H9 (cell line): ENCODE data around the gene PRRG3. TPM values are rescaled to one million over a fixed set of nuclear protein-coding genes. Genes with fewer than 3 reads are reported as not detected.

Experiments
- DNase-seq: peaks from one replicate; pipeline ENCODE4 v3.0.0-alpha.2; 2017
- H2AFZ ChIP-seq: one replicate; pipeline ENCODE4 v1.6.1; 2013; ENCODE audit warnings: mild to moderate bottlenecking, low read length, control low read depth, moderate library complexity
- H2AK5ac ChIP-seq: 2 replicates; pipeline ENCODE4 v1.6.1; 2013; ENCODE audit warnings: low read length, control low read depth, mixed read lengths; ENCODE audit not compliant: insufficient read length
- H2BK120ac ChIP-seq: one replicate; pipeline ENCODE4 v1.6.1; 2013; ENCODE audit warnings: low read depth, mild to moderate bottlenecking, low read length, control low read depth, inconsistent platforms; ENCODE audit not compliant: poor library complexity, severe bottlenecking
- H2BK12ac ChIP-seq: 2 replicates; pipeline ENCODE4 v1.6.1; 2013; ENCODE audit warnings: low read length, control low read depth, mixed read lengths, low read depth; ENCODE audit not compliant: insufficient read length
- H2BK15ac ChIP-seq: 2 replicates; pipeline ENCODE4 v1.6.1; 2013; ENCODE audit warnings: low read depth, low read length, control low read depth
- H2BK20ac ChIP-seq: one replicate; pipeline ENCODE4 v1.6.1; 2013; ENCODE audit warnings: low read depth, mild to moderate bottlenecking, low read length, control low read depth, inconsistent platforms; ENCODE audit not compliant: poor library complexity, severe bottlenecking
- H2BK5ac ChIP-seq: 2 replicates; pipeline ENCODE4 v1.6.1; 2013; ENCODE audit warnings: low read length, control low read depth, mixed read lengths; ENCODE audit not compliant: insufficient read length
- H3K14ac ChIP-seq: 2 replicates; pipeline ENCODE4 v1.6.1; 2013; ENCODE audit warnings: low read length, control low read depth; ENCODE audit not compliant: insufficient read depth
- H3K18ac ChIP-seq: 2 replicates; pipeline ENCODE4 v1.6.1; 2013; ENCODE audit warnings: low read depth, mild to moderate bottlenecking, mixed read lengths, low read length, control low read depth; ENCODE audit not compliant: insufficient read length
- H3K23ac ChIP-seq: 2 replicates; pipeline ENCODE4 v1.6.1; 2013; ENCODE audit warnings: low read length, control low read depth, mixed read lengths, low read depth; ENCODE audit not compliant: insufficient read length
- H3K23me2 ChIP-seq: 2 replicates; pipeline ENCODE4 v1.6.1; 2013; ENCODE audit warnings: low read depth, mild to moderate bottlenecking, mixed read lengths, low read length, control low read depth; ENCODE audit not compliant: insufficient read length, poor library complexity, severe bottlenecking
- H3K27ac ChIP-seq: 2 replicates; pipeline ENCODE4 v1.5.1; 2013; ENCODE audit warnings: low read length, control low read depth, mixed read lengths, low read depth; ENCODE audit not compliant: insufficient read length
- H3K27me3 ChIP-seq: 2 replicates; pipeline ENCODE4 v1.6.1; 2013; ENCODE audit warnings: low read length, control low read depth, inconsistent platforms; ENCODE audit not compliant: insufficient read depth
- H3K4ac ChIP-seq: 2 replicates; pipeline ENCODE4 v1.6.1; 2013; ENCODE audit warnings: low read depth, mild to moderate bottlenecking, control low read depth, inconsistent platforms, low read length, moderate library complexity
- H3K4me1 ChIP-seq: 2 replicates; pipeline ENCODE4 v1.6.1; 2013; ENCODE audit warnings: low read length, control low read depth, inconsistent platforms; ENCODE audit not compliant: insufficient read depth
- H3K4me2 ChIP-seq: 2 replicates; pipeline ENCODE4 v1.6.1; 2013; ENCODE audit warnings: low read length, control low read depth, mixed read lengths; ENCODE audit not compliant: insufficient read length, insufficient read depth
- H3K56ac ChIP-seq: 2 replicates; pipeline ENCODE4 v1.6.1; 2013; ENCODE audit warnings: low read depth, mild to moderate bottlenecking, mixed read lengths, low read length, control low read depth; ENCODE audit not compliant: insufficient read length
- H3K79me1 ChIP-seq: 2 replicates; pipeline ENCODE4 v1.6.1; 2013; ENCODE audit warnings: low read depth, mild to moderate bottlenecking, moderate library complexity, low read length, control low read depth, inconsistent platforms; ENCODE audit not compliant: insufficient read depth, poor library complexity, severe bottlenecking
- H3K79me2 ChIP-seq: 2 replicates; pipeline ENCODE4 v1.6.1; 2013; ENCODE audit warnings: low read length, control low read depth, inconsistent platforms; ENCODE audit not compliant: insufficient read depth
- H3K9ac ChIP-seq: 2 replicates; pipeline ENCODE4 v1.6.1; 2013; ENCODE audit warnings: low read length, control low read depth, mixed read lengths; ENCODE audit not compliant: insufficient read length; ENCODE audit errors: extremely low read depth
- H3K9me3 ChIP-seq: one replicate; pipeline ENCODE4 v1.6.1; 2013; ENCODE audit warnings: low read depth, low read length, inconsistent platforms; ENCODE audit not compliant: control insufficient read depth
- H3T11ph ChIP-seq: one replicate; pipeline ENCODE4 v1.6.1; 2013; ENCODE audit warnings: mild to moderate bottlenecking, low read length, control low read depth, inconsistent platforms
- H4K20me1 ChIP-seq: one replicate; pipeline ENCODE4 v1.6.1; 2013; ENCODE audit not compliant: control insufficient read depth, insufficient read length, insufficient read depth
- H4K5ac ChIP-seq: 2 replicates; pipeline ENCODE4 v1.6.1; 2013; ENCODE audit warnings: low read depth, mild to moderate bottlenecking, mixed read lengths, low read length, control low read depth; ENCODE audit not compliant: insufficient read length
- H4K8ac ChIP-seq: replicated peaks from 2 replicates; pipeline ENCODE4 v1.6.1; 2013; ENCODE audit warnings: low read length, control low read depth, mixed read lengths, low read depth; ENCODE audit not compliant: insufficient read length
- H4K91ac ChIP-seq: 2 replicates; pipeline ENCODE4 v1.6.1; 2013; ENCODE audit warnings: low read depth, mild to moderate bottlenecking, moderate library complexity, mixed read lengths, low read length, control low read depth; ENCODE audit not compliant: insufficient read length
- H3K27ac Mint-ChIP-seq, 3 experiments: 2 replicates in 2 of 3; 3 replicates in 1 of 3; pipeline ENCODE4 v1.8.0; 2020 to 2021; ENCODE audit warnings: mixed read lengths in 3 of 3, mild to moderate bottlenecking in 1 of 3, moderate library complexity in 1 of 3
- H3K27me3 Mint-ChIP-seq: 2 replicates; pipeline ENCODE4 v1.8.0; 2021; ENCODE audit warnings: low read depth, mild to moderate bottlenecking, moderate library complexity, mixed read lengths
- H3K36me3 Mint-ChIP-seq, 3 experiments: 2 replicates in 2 of 3; 3 replicates in 1 of 3; pipeline ENCODE4 v1.8.0; 2020 to 2021; ENCODE audit warnings: low read depth in 3 of 3, mixed read lengths in 3 of 3; ENCODE audit not compliant: insufficient read depth in 1 of 3
- H3K4me1 Mint-ChIP-seq, 2 experiments: 2 replicates each; pipeline ENCODE4 v1.8.0; 2020; ENCODE audit warnings: mixed read lengths in 2 of 2
- H3K4me3 Mint-ChIP-seq, 2 experiments: 2 replicates in 1 of 2; 3 replicates in 1 of 2; pipeline ENCODE4 v1.8.0; 2020 to 2021; ENCODE audit warnings: mild to moderate bottlenecking in 2 of 2, mixed read lengths in 2 of 2, moderate library complexity in 1 of 2
- H3K9me3 Mint-ChIP-seq, 2 experiments: 2 replicates in 1 of 2; 3 replicates in 1 of 2; pipeline ENCODE4 v1.8.0; 2020; ENCODE audit warnings: mild to moderate bottlenecking in 2 of 2, mixed read lengths in 2 of 2, moderate library complexity in 1 of 2
- CTCF ChIP-seq: fragments of 200-600 bp; sonication (generic); conservative IDR thresholded peaks from 3 replicates; pipeline ENCODE4 v1.8.0; 2021; ENCODE audit warnings: antibody characterized with exemption, mild to moderate bottlenecking
- WGBS: extraction: QIAGEN DNeasy Blood & Tissue Kit; methylation state at CpG from one replicate; pipeline ENCODE4 v1.1.7; 2013; ENCODE audit warnings: missing lambda C conversion rate, low lambda C conversion rate, mixed read lengths; ENCODE audit not compliant: insufficient read length; ENCODE audit errors: extremely low coverage; 5-methylcytosine and 5-hydroxymethylcytosine counted together
- total RNA-seq: library from RNA; stranded (reverse); gene quantifications from 2 replicates; pipeline ENCODE4 v1.2.1, GENCODE V29; 2021

Gene PRRG3
- total RNA-seq, 1 experiment from 2014 or later, result 4.9 TPM

GRCh38 chrX:151750511-151750910 is 55.3 kb downstream of the PRRG3 start:
- no peaks in the 10 kb centered on the region for H3K79me2 ChIP-seq

More at GRCh38 chrX:151750511-151750910, 55.3 kb downstream of the PRRG3 start:
- no peak overlapping the region for H3K56ac ChIP-seq
- H2AFZ ChIP-seq, result no peak overlapping the region
- H3K9ac ChIP-seq, result no peak overlapping the region
- H3K9me3 ChIP-seq, result peaks cover 46% of the 10 kb centered on the region
- H2BK20ac ChIP-seq, result no peak overlapping the region
- H3K4me1 ChIP-seq, result no peaks in the 10 kb centered on the region
- H3K14ac ChIP-seq, result no peak overlapping the region
- no peak overlapping the region for H3T11ph ChIP-seq
- H3K23me2 ChIP-seq, result peaks cover 2% of the 10 kb centered on the region
- no peaks in the 10 kb centered on the region for H3K79me1 ChIP-seq
- Mint-ChIP-seq H3K4me1 (peaks cover 12 to 14% of the 10 kb centered on the region in 2 experiments), H3K27me3 (peaks cover 9% of the 10 kb centered on the region), H3K4me3 (no peak overlapping the region; a peak in 1 of 5 replicates), H3K36me3 (peaks cover 0 to 2% (median 0%) of the 10 kb centered on the region in 3 experiments; a peak in 2 of 7 replicates), H3K27ac (no peak overlapping the region), H3K9me3 (peaks cover 66 to 80% of the 10 kb centered on the region in 2 experiments)
- H3K4ac ChIP-seq, result no peak overlapping the region
- no peak overlapping the region for H3K4me2 ChIP-seq
- no peak overlapping the region for H2BK120ac ChIP-seq
- no peak overlapping the region for H3K27ac ChIP-seq
- H4K91ac ChIP-seq, result no peak overlapping the region
- no peak overlapping the region for H4K8ac ChIP-seq
- H3K18ac ChIP-seq, result no peak overlapping the region
- H2AK5ac ChIP-seq, result no peak overlapping the region
- no peak for TF ChIP-seq CTCF
- no CpG with 5 or more reads among the region's 5 CpGs for WGBS
- no peak overlapping the region for H2BK15ac ChIP-seq
- H3K23ac ChIP-seq, result no peak overlapping the region
- no peaks in the 10 kb centered on the region for H3K27me3 ChIP-seq
- H4K5ac ChIP-seq, result no peak overlapping the region
- no peaks in the 10 kb centered on the region for H4K20me1 ChIP-seq
- no peak overlapping the region for H2BK5ac ChIP-seq
- no peak overlapping the region for H2BK12ac ChIP-seq
- DNase-seq, result no peak
